Middle frontal gyrus (tissue), 1 donor: Measurements from ENCODE around the gene RPL36A.

Experiments
- DNase-seq: peaks from one replicate; pipeline ENCODE4 v3.0.0-alpha.2; 2015; ENCODE audit warnings: low spot score; ENCODE audit errors: extremely low spot score

Gene RPL36A

DNA sequence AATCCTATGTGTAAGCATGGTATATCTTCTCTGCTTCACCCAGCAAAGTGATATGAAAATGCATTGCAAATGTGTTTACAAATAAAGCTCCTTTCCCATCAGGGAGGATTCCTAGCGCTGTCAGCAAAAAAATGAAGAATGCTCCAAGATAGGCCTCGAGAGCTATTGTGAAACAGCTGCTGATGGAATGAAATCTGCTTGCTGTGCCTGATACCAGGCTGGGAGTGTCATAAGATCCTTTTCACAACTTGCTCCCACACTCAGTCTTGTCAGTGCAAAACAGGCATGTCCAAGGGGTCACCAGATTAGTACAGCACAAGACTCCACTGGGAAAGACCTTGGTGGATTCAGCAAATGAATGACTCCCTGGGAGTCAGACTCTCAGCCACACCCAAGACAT, 51.3 kb downstream of the RPL36A start:
- no peak for DNase-seq
